HEK293T (cell line): ENCODE measurements around the gene DUSP22.
"Not testable (repeated sequence)": the region's sequence is repeated elsewhere in the genome, so short reads cannot be mapped to it uniquely, and the experiment has no call there.

ENCODE experiments used
- CTCF ChIA-PET: fragments of 350-600 bp; formaldehyde crosslinking; extraction: SDS; loops from one replicate; lab custom pipeline; 2021; ENCODE audit warnings: antibody characterized with exemption, inconsistent platforms; lab: Yijun Ruan, JAX
- POLR2A ChIA-PET: fragments of 350-600 bp; formaldehyde crosslinking; extraction: SDS; loops from one replicate; lab custom pipeline; 2020; ENCODE audit warnings: antibody characterized with exemption, inconsistent platforms; lab: Yijun Ruan, JAX
- DNase-seq: peaks from one replicate; pipeline ENCODE4 v3.0.0; 2012; ENCODE audit warnings: mixed read lengths; ENCODE audit errors: extremely low spot score
- ARNT ChIP-seq: fragments of 450-650 bp; IDR thresholded peaks from 2 replicates; pipeline ENCODE4 v1.6.1; 2017; ENCODE audit warnings: mild to moderate bottlenecking
- BHLHE40 ChIP-seq: fragments of 450-650 bp; IDR thresholded peaks from 2 replicates; pipeline ENCODE4 v1.6.1; 2016; ENCODE audit warnings: mild to moderate bottlenecking, moderate library complexity, borderline replicate concordance
- CTBP1 ChIP-seq: fragments of 450-650 bp; IDR thresholded peaks from 2 replicates; pipeline ENCODE4 v1.6.1; 2016; ENCODE audit warnings: borderline replicate concordance
- ELF4 ChIP-seq: fragments of 450-650 bp; IDR thresholded peaks from 2 replicates; pipeline ENCODE4 v1.6.1; 2017; ENCODE audit warnings: antibody characterized with exemption
- FOXA1 ChIP-seq: fragments of 450-650 bp; IDR thresholded peaks from 2 replicates; pipeline ENCODE4 v1.6.1; 2016; ENCODE audit warnings: mild to moderate bottlenecking
- FOXK2 ChIP-seq: fragments of 450-650 bp; IDR thresholded peaks from 2 replicates; pipeline ENCODE4 v1.6.1; 2016; ENCODE audit warnings: mild to moderate bottlenecking
- FOXM1 ChIP-seq: fragments of 450-650 bp; IDR thresholded peaks from 2 replicates; pipeline ENCODE4 v1.6.1; 2017; ENCODE audit warnings: mild to moderate bottlenecking, borderline replicate concordance
- HDGF ChIP-seq: fragments of 450-650 bp; IDR thresholded peaks from 2 replicates; pipeline ENCODE4 v1.6.1; 2017; ENCODE audit warnings: antibody characterized with exemption, borderline replicate concordance
- L3MBTL2 ChIP-seq: fragments of 450-650 bp; conservative IDR thresholded peaks from 2 replicates; pipeline ENCODE4 v1.6.1; 2016; ENCODE audit warnings: mild to moderate bottlenecking
- LEF1 ChIP-seq: fragments of 450-650 bp; IDR thresholded peaks from 2 replicates; pipeline ENCODE4 v1.6.1; 2017; ENCODE audit warnings: mild to moderate bottlenecking, borderline replicate concordance
- NFRKB ChIP-seq: fragments of 450-650 bp; IDR thresholded peaks from 2 replicates; pipeline ENCODE4 v1.6.1; 2016; ENCODE audit warnings: mild to moderate bottlenecking, moderate library complexity
- PKNOX1 ChIP-seq: fragments of 450-650 bp; IDR thresholded peaks from 2 replicates; pipeline ENCODE4 v1.6.1; 2016
- SP1 ChIP-seq: fragments of 450-650 bp; IDR thresholded peaks from 2 replicates; pipeline ENCODE4 v1.6.1; 2017
- SUZ12 ChIP-seq: fragments of 450-650 bp; IDR thresholded peaks from 2 replicates; pipeline ENCODE4 v1.6.1; 2016; ENCODE audit warnings: mild to moderate bottlenecking
- TARDBP ChIP-seq: fragments of 450-650 bp; IDR thresholded peaks from 2 replicates; pipeline ENCODE4 v1.6.1; 2016
- ZNF384 ChIP-seq: fragments of 450-650 bp; IDR thresholded peaks from 2 replicates; pipeline ENCODE4 v1.6.1; 2016

DUSP22 gene, protein sequence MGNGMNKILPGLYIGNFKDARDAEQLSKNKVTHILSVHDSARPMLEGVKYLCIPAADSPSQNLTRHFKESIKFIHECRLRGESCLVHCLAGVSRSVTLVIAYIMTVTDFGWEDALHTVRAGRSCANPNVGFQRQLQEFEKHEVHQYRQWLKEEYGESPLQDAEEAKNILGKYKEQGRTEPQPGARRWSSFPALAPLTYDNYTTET

DNA sequence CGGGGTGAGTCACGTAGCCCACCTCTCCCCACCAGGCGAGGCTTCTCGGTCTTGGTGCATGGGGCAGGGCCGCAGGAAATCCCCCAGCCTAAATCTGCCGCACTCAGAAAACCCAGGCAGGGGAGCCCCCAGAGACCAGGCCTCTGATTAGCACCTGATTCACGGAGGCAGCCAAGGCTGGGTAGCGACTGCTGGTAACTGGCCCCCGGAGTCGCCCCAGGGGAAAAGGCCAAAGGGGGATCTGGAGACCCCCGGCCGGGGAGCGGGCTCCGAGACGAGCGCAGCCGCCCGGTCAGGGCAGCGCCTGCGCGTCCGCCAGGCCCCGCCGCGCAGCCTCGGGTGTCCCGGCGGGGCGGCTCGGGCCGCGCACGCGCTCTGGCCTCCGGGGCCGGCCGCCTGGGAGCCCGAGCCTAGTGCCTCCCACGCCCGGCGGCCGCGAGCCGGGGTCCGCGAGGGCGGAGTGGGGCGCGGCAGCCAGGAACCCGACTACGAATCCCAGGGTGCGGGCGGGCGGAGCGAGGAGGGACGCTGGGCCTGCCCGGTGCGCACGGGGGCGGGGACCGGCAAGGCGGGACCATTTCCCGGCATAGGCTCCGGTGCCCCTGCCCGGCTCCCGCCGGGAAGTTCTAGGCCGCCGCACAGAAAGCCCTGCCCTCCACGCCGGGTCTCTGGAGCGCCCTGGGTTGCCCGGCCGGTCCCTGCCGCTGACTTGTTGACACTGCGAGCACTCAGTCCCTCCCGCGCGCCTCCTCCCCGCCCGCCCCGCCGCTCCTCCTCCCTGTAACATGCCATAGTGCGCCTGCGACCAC is at the start of gene DUSP22:
Gene DUSP22, plus strand, starts transcription at position 791 of the 809 bp plus-strand sequence. CDS start 53 bp downstream, outside the sequence.
- CTCF ChIA-PET: no interaction called here
- DNase-seq: peak; percentile 96
- TF ChIP-seq PKNOX1 (no peak), ARNT (peak; percentile 18; the same call in 1 of the 2 replicates), FOXM1 (peak; percentile 50; the same call in 1 of the 2 replicates), CTBP1 (no peak), TARDBP (no peak), LEF1 (peak; percentile 54; the same call in 1 of the 2 replicates), L3MBTL2 (0 out of 2 replicates have a peak, but pooled peaks have one; percentile 16)
- POLR2A ChIA-PET: no interaction called here

DNA sequence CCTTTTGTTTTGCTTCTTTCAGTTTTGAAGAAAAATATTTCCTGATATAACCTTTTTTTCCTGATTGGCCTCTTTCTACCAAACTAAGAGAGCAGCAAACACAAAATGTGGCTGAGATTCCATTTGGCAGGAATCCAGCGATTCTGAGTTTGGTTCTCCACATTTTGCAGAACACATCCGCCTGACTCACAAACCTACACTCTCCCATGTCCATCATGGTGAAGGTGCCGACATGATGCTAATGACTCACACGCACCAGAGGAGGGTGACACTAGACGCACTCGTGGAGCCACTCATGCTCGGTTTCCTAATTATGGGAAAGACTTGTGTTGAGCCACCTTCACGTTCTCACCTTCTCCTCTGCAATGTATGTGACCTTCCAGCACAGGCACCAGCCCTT is 45.9 kb upstream of the DUSP22 start:
- ChIA-PET POLR2A (no interaction called here), CTCF (no interaction called here)
- TF ChIP-seq FOXM1 (no peak), SUZ12 (no peak), FOXA1 (no peak)
- DNase-seq: no peak

- no peak for DNase-seq
Observed at GRCh38 chr6:247351-247750, 44.9 kb upstream of the DUSP22 start.

DNA sequence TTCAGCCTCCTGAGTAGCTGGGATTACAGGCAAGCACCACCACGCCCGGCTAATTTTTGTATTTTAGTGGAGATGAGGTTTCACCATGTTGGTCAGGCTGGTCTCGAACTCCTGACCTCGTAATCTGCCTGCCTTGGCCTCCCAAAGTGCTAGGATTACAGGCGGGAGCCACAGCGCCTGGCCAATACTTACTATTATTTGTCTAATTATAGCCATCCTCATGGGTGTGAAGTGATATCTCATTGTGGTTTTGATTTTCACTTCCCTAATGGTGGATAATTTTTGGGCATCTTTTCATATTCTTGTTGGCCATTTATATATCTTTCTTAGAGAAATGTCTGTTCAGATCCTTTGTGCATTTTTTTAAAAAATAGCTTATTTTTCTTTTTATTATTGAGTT is 44.2 kb upstream of the DUSP22 start:
- POLR2A ChIA-PET, DNase-seq, CTCF ChIA-PET: not testable (repeated sequence)

More at GRCh38 chr6:247351-247750, 44.9 kb upstream of the DUSP22 start:
- ChIA-PET CTCF (no interaction called here), POLR2A (no interaction called here)
- TF ChIP-seq L3MBTL2 (no peak), SUZ12 (no peak), BHLHE40 (no peak), ELF4 (no peak), NFRKB (no peak), FOXA1 (no peak), LEF1 (no peak), CTBP1 (no peak), PKNOX1 (no peak), ZNF384 (no peak), FOXK2 (no peak), SP1 (no peak), FOXM1 (no peak), HDGF (no peak), TARDBP (no peak), ARNT (no peak)

GRCh38 chr6:250676-251075 is 41.6 kb upstream of the DUSP22 start:
- no peak for DNase-seq
- ChIA-PET POLR2A (no interaction called here), CTCF (no interaction called here)
- no peak for TF ChIP-seq FOXA1

- TF ChIP-seq FOXK2 (no peak), SP1 (no peak), L3MBTL2 (no peak), HDGF (no peak), PKNOX1 (no peak), ZNF384 (no peak), NFRKB (no peak), TARDBP (no peak), FOXA1 (no peak), LEF1 (no peak), ARNT (no peak), FOXM1 (no peak), BHLHE40 (no peak), SUZ12 (no peak), ELF4 (no peak), CTBP1 (no peak)
- DNase-seq: no peak
- CTCF ChIA-PET: no interaction called here
- POLR2A ChIA-PET: no interaction called here
Observed at GRCh38 chr6:251920-252319, 40.4 kb upstream of the DUSP22 start.
